ENCODE measurements around the gene CAPZA2.

- TF ChIP-seq NFIC (IDR thresholded peaks at IDR 0.05) (no peak), REST (IDR thresholded peaks at IDR 0.05; ENCODE audit: low read depth) (no peak), RAD21 (IDR thresholded peaks at IDR 0.05; ENCODE audit: low read depth) (no peak), TEAD4 (IDR thresholded peaks at IDR 0.05) (no peak), CEBPB (IDR thresholded peaks at IDR 0.05) (no peak), TAF1 (IDR thresholded peaks at IDR 0.05; ENCODE audit: low read depth) (no peak), EP300 (IDR thresholded peaks at IDR 0.05; ENCODE audit: borderline replicate concordance) (no peak), CREB1 (IDR thresholded peaks at IDR 0.05; ENCODE audit: low read depth) (no peak), YY1 (IDR thresholded peaks at IDR 0.05; ENCODE audit: low read depth) (no peak), MAX (IDR thresholded peaks at IDR 0.05) (no peak), USF1 (IDR thresholded peaks at IDR 0.05) (no peak), EGR1 (IDR thresholded peaks at IDR 0.05) (no peak)
Observed at GRCh38 chr7:116929021-116929420, 66.6 kb downstream of the CAPZA2 start.

Data from Ishikawa (cell line).